Measurements from ENCODE around the gene ARL3.
A peak's percentile ranks its signal among the peaks of the same experiment; 100 is the strongest.
"Not testable (repeated sequence)": the region's sequence is repeated elsewhere in the genome, so short reads cannot be mapped to it uniquely, and the experiment has no call there.

ARL3 gene, protein sequence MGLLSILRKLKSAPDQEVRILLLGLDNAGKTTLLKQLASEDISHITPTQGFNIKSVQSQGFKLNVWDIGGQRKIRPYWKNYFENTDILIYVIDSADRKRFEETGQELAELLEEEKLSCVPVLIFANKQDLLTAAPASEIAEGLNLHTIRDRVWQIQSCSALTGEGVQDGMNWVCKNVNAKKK

GRCh38 chr10:102713814-102714620, at the start of gene ARL3:
TSS of gene ARL3 (minus strand) at chr10:102714397. CDS start at chr10:102714275, 122 bp downstream.
- DNase-seq (ENCODE audit: low spot score) = peak; percentile 94

- peak; percentile 43 for DNase-seq (ENCODE audit: low spot score)
Observed at GRCh38 chr10:102763037-102763607, 48.9 kb upstream of the ARL3 start.

GRCh38 chr10:102762401-102763015, 48.3 kb upstream of the ARL3 start:
- DNase-seq (ENCODE audit: low spot score) = no peak

DNA sequence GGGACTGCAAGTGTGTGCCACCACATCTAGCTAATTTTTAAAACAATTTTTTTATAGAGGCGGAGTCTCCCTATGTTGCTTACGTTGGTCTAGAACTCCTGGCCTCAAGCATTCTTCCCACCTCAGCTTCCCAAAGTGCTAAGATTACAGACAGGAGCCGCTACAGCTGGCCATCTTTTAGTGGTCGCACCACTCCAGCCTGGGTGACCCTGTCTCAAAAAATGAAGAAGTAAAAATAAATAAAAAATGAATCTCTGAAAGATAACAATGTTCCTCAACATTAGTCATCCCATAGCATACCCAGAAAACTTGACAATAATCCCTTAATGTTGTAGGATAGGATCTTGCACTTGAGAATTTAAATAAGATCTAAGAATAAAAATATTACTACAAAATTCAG, 47.8 kb upstream of the ARL3 start:
- DNase-seq (ENCODE audit: low spot score) = no peak

GRCh38 chr10:102759497-102760210, 45.5 kb upstream of the ARL3 start:
- no peak for DNase-seq (ENCODE audit: low spot score)

- not testable (repeated sequence) for DNase-seq (ENCODE audit: low spot score)
Observed at GRCh38 chr10:102758933-102759262, 44.7 kb upstream of the ARL3 start.

DNA sequence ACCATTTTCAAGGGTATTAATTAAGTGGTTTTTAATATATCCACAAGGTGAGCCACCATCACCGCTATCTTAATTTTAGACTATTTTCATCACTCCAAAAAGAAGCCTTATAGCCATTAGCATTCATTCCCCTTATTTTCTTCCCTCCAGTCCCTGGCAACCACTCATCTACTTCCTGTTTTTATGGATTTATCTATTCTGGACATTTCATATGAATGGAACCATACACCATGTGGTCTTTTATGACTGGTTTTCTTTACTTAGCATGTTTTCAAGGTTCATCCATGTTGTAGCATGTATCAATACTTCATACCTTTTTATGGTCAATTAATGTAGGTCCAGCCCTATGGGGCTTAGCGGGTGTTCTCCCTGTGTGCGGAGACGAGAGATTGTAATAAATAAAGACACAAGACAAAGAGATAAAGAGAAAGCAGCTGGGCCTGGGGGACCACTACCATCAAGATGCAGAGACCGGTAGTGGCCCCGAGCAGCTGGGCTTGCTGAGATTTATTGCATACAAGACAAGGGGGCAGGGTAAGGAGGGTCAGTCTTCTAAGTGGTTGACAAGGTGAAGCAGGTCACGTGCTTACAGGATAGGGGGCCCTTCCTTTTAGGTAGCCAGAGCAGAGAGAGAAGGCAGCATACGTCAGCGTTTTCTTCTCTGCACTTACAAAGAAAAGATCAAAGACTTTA, 44.2 kb upstream of the ARL3 start:
- no peak for DNase-seq (ENCODE audit: low spot score)

GRCh38 chr10:102757323-102757722, 43.1 kb upstream of the ARL3 start:
- no peak for DNase-seq (ENCODE audit: low spot score)

GRCh38 chr10:102753718-102754117, 39.5 kb upstream of the ARL3 start:
- no peak for DNase-seq (ENCODE audit: low spot score)

GRCh38 chr10:102752934-102753664, 38.9 kb upstream of the ARL3 start:
- no peak for DNase-seq (ENCODE audit: low spot score)

GRCh38 chr10:102752266-102752930, 38.2 kb upstream of the ARL3 start:
- no peak for DNase-seq (ENCODE audit: low spot score)

GRCh38 chr10:102745157-102745556, 31.0 kb upstream of the ARL3 start:
- no peak for DNase-seq (ENCODE audit: low spot score)

- peak; percentile 21 for DNase-seq (ENCODE audit: low spot score)
Observed at GRCh38 chr10:102744374-102745051, 30.3 kb upstream of the ARL3 start.

DNA sequence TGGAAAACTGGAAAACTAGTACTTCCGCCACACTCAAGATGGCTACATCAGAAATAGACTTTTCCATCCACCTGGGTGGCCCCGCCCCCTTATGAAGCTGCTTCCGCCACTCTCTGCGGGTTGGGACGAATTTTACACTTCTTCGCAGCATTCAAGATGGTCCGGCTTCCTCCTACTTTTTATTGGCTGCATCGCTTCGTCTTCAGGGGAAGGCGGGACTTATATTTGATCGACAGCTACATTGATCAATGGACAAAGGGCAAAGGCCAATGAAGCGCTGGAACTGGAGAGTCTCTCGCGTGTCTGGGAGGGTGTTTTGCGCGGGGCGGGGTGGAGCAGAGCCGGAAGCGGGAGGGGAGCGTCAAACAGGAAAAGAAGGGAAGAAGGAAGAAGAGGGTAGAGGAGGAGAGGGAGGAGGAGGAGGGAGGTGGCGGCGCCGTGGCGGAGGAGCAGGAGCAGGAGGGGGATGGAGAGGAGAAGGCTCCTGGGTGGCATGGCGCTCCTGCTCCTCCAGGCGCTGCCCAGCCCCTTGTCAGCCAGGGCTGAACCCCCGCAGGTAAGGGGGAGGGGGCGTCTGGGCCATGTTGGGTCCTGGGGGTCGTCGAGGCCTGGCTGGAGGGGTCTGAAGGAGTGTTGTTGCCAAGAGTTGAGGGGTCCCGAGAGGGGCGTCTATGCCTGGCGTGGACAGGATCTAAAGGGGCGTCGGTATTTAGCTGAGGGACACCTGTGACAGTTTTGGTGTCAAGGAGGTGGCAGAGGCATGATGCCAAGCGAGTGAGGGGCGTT, 29.6 kb upstream of the ARL3 start, which contains the start of gene WBP1L:
WBP1L (plus strand) TSS at position 361 of the 786 bp plus-strand sequence; CDS start at position 467, 106 bp downstream.
- DNase-seq (ENCODE audit: low spot score) = peak; percentile 99

DNA sequence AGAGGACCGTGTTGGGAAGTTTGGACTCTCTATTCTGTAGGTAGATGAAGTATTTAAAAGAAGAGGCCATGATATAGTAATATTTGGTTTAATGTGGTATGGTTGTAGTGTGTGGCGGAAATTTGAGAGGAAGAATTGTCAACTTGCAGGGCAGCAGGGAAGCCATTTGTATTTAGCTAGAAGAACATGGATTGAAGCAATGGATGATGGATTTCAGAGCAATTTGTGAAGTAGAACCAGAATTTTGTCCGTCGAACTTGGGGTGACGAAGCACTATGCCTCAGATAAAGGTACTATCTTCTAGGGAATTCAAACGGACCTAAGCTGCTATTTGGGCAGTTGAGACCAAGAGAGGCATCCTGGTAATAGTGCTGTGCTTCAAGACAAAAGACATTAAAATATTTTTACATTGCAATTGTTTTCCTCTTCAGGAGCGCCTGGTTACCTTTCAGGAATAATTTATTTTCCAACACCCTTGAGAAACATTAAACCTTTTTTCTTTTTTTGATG, 28.9 kb upstream of the ARL3 start:
- no peak for DNase-seq (ENCODE audit: low spot score)

DNA sequence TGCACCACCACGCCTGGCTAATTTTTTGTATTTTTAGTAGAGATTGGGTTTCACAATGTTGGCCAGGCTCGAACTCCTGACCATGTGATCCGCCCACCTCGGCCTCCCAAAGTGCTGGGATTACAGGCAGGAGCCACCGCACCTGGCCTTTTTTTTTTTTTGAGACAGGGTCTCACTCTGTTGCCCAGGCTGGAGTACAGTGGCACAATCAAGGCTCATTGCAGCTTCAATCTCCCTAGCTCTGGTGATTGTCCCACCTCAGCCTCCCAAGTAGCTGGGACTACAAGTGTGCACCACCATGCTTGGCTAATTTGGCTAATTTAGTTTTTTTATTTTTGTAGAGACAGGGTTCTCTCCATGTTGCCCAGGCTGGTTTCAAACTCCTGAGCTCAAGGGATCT, 28.1 kb upstream of the ARL3 start:
- not testable (repeated sequence) for DNase-seq (ENCODE audit: low spot score)

- DNase-seq (ENCODE audit: low spot score) = no peak
Observed at GRCh38 chr10:102741726-102742237, 27.6 kb upstream of the ARL3 start.

GRCh38 chr10:102740229-102740628, 26.0 kb upstream of the ARL3 start:
- DNase-seq (ENCODE audit: low spot score) = no peak
